Mesenchymal stem cell (in vitro differentiated cells and primary cell): ENCODE results near the gene CALM1.

Source experiments
- DNase-seq: peaks from one replicate; pipeline ENCODE4 v3.0.0-alpha.2; 2013
- H2AFZ ChIP-seq: one replicate; pipeline ENCODE4 v1.6.1; 2013; ENCODE audit warnings: low read depth, mild to moderate bottlenecking, control low read depth, inconsistent platforms, low read length, moderate library complexity
- H2AK5ac ChIP-seq: 2 replicates; pipeline ENCODE4 v1.6.1; 2013; ENCODE audit warnings: low read length, moderate library complexity, mild to moderate bottlenecking, inconsistent platforms; ENCODE audit not compliant: severe bottlenecking
- H2BK120ac ChIP-seq: one replicate; pipeline ENCODE4 v1.6.1; 2013; ENCODE audit warnings: low read depth, mild to moderate bottlenecking, inconsistent platforms, low read length, moderate library complexity
- H2BK12ac ChIP-seq, 2 experiments: one replicate each; pipeline ENCODE4 v1.6.1; 2013; ENCODE audit warnings: inconsistent platforms in 2 of 2, low read length in 2 of 2, mild to moderate bottlenecking in 2 of 2, moderate library complexity in 2 of 2, control low read depth in 1 of 2
- H2BK15ac ChIP-seq: one replicate; pipeline ENCODE4 v1.6.1; 2013; ENCODE audit warnings: mild to moderate bottlenecking, low read depth, inconsistent platforms; ENCODE audit not compliant: poor library complexity, severe bottlenecking
- H2BK5ac ChIP-seq: 2 replicates; pipeline ENCODE4 v1.6.1; 2013; ENCODE audit warnings: low read depth, mild to moderate bottlenecking, low read length, control low read depth, inconsistent platforms; ENCODE audit not compliant: poor library complexity, severe bottlenecking
- H3K14ac ChIP-seq, 2 experiments: one replicate each; pipeline ENCODE4 v1.6.1; 2013; ENCODE audit warnings: inconsistent platforms in 2 of 2, low read length in 2 of 2, control low read depth in 1 of 2, mild to moderate bottlenecking in 1 of 2, moderate library complexity in 1 of 2
- H3K18ac ChIP-seq, 2 experiments: one replicate each; pipeline ENCODE4 v1.6.1; 2013; ENCODE audit warnings: inconsistent platforms in 2 of 2, low read length in 2 of 2, control low read depth in 1 of 2, low read depth in 1 of 2, mild to moderate bottlenecking in 1 of 2
- H3K23ac ChIP-seq, 2 experiments: one replicate each; pipeline ENCODE4 v1.6.1; 2013; ENCODE audit warnings: inconsistent platforms in 2 of 2, low read length in 2 of 2, mild to moderate bottlenecking in 2 of 2, moderate library complexity in 2 of 2, control low read depth in 1 of 2
- H3K27ac ChIP-seq: 2 replicates; pipeline ENCODE4 v1.5.1; 2013; ENCODE audit warnings: mild to moderate bottlenecking, moderate library complexity, low read length, control low read depth, inconsistent platforms; ENCODE audit not compliant: poor library complexity, severe bottlenecking
- H3K27me3 ChIP-seq, 2 experiments: 2 replicates each; pipeline versions ENCODE4 v1.6.1 to v1.7.0; 2013; ENCODE audit warnings: low read length in 2 of 2, mild to moderate bottlenecking in 2 of 2, moderate library complexity in 2 of 2, control low read depth in 1 of 2, inconsistent platforms in 1 of 2; ENCODE audit not compliant: control insufficient read depth in 1 of 2, insufficient read depth in 1 of 2
- H3K36me3 ChIP-seq, 2 experiments: 2 replicates each; pipeline versions ENCODE4 v1.6.1 to v1.7.0; 2013; ENCODE audit warnings: low read length in 2 of 2, control low read depth in 1 of 2, inconsistent platforms in 1 of 2, low read depth in 1 of 2, mild to moderate bottlenecking in 1 of 2; ENCODE audit not compliant: insufficient read depth in 2 of 2, control insufficient read depth in 1 of 2
- H3K4ac ChIP-seq, 2 experiments: one replicate each; pipeline ENCODE4 v1.6.1; 2013; ENCODE audit warnings: inconsistent platforms in 2 of 2, low read length in 2 of 2, mild to moderate bottlenecking in 2 of 2, moderate library complexity in 2 of 2, control low read depth in 1 of 2, low read depth in 1 of 2
- H3K4me1 ChIP-seq: 2 replicates; pipeline ENCODE4 v1.6.1; 2013; ENCODE audit warnings: low read depth, low read length, control low read depth; ENCODE audit not compliant: control insufficient read depth, insufficient read depth
- H3K4me2 ChIP-seq: 2 replicates; pipeline ENCODE4 v1.6.1; 2013; ENCODE audit warnings: low read length, mild to moderate bottlenecking, inconsistent platforms; ENCODE audit not compliant: poor library complexity, severe bottlenecking
- H3K4me3 ChIP-seq, 2 experiments: 2 replicates each; pipeline versions ENCODE4 v1.5.1 to v1.7.0; 2013; ENCODE audit warnings: low read length in 2 of 2, mild to moderate bottlenecking in 2 of 2, control low read depth in 1 of 2, low read depth in 1 of 2; ENCODE audit not compliant: insufficient read depth in 1 of 2
- H3K79me1 ChIP-seq: replicated peaks from 2 replicates; pipeline ENCODE4 v1.6.1; 2013; ENCODE audit warnings: mild to moderate bottlenecking, control low read depth, low read length, inconsistent platforms; ENCODE audit not compliant: poor library complexity, severe bottlenecking
- H3K9ac ChIP-seq: 2 replicates; pipeline ENCODE4 v1.7.0; 2013; ENCODE audit warnings: mild to moderate bottlenecking, low read length, moderate library complexity
- H3K9me3 ChIP-seq: 2 replicates; pipeline ENCODE4 v1.7.0; 2013; ENCODE audit warnings: mild to moderate bottlenecking, low read length; ENCODE audit not compliant: control insufficient read depth
- H4K8ac ChIP-seq: one replicate; pipeline ENCODE4 v1.6.1; 2013; ENCODE audit warnings: inconsistent platforms, mild to moderate bottlenecking, low read length, moderate library complexity
- H4K91ac ChIP-seq: one replicate; pipeline ENCODE4 v1.6.1; 2013; ENCODE audit warnings: mild to moderate bottlenecking, low read length, inconsistent platforms
- WGBS: methylation state at CpG from one replicate; pipeline ENCODE4 v1.1.7; 2013; ENCODE audit warnings: mixed read lengths; 5-methylcytosine and 5-hydroxymethylcytosine counted together

CALM1 gene

DNA sequence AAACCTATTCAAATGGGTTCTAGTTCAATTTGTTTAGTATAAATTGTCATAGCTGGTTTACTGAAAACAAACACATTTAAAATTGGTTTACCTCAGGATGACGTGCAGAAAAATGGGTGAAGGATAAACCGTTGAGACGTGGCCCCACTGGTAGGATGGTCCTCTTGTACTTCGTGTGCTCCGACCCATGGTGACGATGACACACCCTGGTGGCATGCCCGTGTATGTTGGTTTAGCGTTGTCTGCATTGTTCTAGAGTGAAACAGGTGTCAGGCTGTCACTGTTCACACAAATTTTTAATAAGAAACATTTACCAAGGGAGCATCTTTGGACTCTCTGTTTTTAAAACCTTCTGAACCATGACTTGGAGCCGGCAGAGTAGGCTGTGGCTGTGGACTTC lies 8.3 kb downstream of the CALM1 start:
- Histone ChIP-seq H3K79me1 (peaks cover 25% of the 10 kb centered on the region), H4K91ac (no peak overlapping the region), H2BK5ac (no peak overlapping the region), H4K8ac (no peak overlapping the region), H2BK15ac (no peak overlapping the region), H3K4me2 (no peak overlapping the region), H3K18ac (no peak overlapping the region), H2BK12ac (no peak overlapping the region), H3K9me3 (no peaks in the 10 kb centered on the region), H3K27me3 (no peaks in the 10 kb centered on the region), H2AFZ (no peak overlapping the region), H3K4me3 (no peak overlapping the region), H3K4ac (no peak overlapping the region), H3K4me1 (peaks cover 8% of the 10 kb centered on the region), H2BK120ac (no peak overlapping the region), H3K9ac (no peak overlapping the region), H2AK5ac (no peak overlapping the region), H3K27ac (no peak overlapping the region), H3K23ac (no peak overlapping the region), H3K36me3 (peaks cover 27 to 80% of the 10 kb centered on the region in 2 experiments), H3K14ac (no peak overlapping the region)
- 92% methylated on average over 9 of the region's 9 CpGs for WGBS
- no peak for DNase-seq

DNA sequence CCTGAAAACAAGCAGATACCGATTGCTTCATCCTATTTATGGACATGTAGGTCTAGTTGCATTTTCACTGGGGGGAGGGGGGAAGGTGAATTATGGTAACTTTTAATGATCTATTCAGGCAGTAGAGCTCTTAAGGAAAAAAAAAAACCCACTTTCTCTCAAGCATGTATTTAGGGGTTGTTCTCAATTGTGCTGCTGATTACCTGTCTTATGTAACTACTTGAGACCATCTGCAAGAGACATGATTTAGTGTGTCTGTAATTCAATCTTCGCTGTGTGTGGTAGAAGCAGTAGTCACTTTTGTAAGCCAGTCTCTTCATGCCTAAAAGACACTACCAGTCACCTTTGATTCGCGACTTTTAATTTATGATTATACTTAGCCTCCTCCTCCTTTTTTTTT lies 8.9 kb downstream of the CALM1 start:
- H3K4me2 ChIP-seq, result no peak overlapping the region
- H3K27me3 ChIP-seq, result no peaks in the 10 kb centered on the region
- H4K8ac ChIP-seq, result no peak overlapping the region
- no peak overlapping the region for H3K14ac ChIP-seq
- H3K23ac ChIP-seq, result no peak overlapping the region
- H3K27ac ChIP-seq, result no peak overlapping the region
- H3K9ac ChIP-seq, result no peak overlapping the region
- no peak overlapping the region for H2BK15ac ChIP-seq
- no peak overlapping the region for H3K18ac ChIP-seq
- H4K91ac ChIP-seq, result no peak overlapping the region
- WGBS, result 95% methylated on average over 3 of the region's 4 CpGs
- no peak overlapping the region for H2AFZ ChIP-seq
- H2AK5ac ChIP-seq, result no peak overlapping the region
- no peak overlapping the region for H2BK120ac ChIP-seq
- peaks cover 27 to 75% of the 10 kb centered on the region in 2 experiments for H3K36me3 ChIP-seq
- no peak overlapping the region for H2BK12ac ChIP-seq
- H3K4me3 ChIP-seq, result no peak overlapping the region
- H2BK5ac ChIP-seq, result no peak overlapping the region
- no peak for DNase-seq
- H3K4me1 ChIP-seq, result peaks cover 8% of the 10 kb centered on the region
- no peaks in the 10 kb centered on the region for H3K9me3 ChIP-seq
- no peak overlapping the region for H3K4ac ChIP-seq
- peaks cover 24% of the 10 kb centered on the region for H3K79me1 ChIP-seq

DNA sequence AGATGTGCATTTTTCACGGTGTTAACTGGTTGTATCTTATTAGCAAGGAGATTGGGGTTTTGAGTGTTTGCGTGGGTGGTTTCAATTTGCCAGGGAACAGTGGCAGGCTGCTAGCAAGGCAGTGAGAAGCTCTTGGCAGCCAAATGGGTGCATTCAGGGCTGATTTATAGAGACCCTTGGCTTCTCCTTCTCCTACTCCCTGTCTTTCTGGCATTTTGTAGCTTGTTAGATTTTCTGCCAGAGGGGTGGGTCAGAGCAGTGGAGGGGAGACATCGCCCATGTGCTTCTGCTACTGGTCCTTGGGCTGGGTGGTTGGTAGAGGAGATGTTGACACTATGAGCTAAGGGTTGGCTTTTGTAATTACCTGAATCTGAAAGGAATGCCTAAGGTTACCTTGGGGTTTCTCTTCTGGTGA lies 9.6 kb downstream of the CALM1 start:
- no peak for DNase-seq
- Histone ChIP-seq H2BK120ac (no peak overlapping the region), H2AK5ac (no peak overlapping the region), H3K4me2 (no peak overlapping the region), H3K27ac (no peak overlapping the region), H2AFZ (no peak overlapping the region), H3K27me3 (no peaks in the 10 kb centered on the region), H3K18ac (no peak overlapping the region), H3K14ac (no peak overlapping the region), H2BK12ac (no peak overlapping the region), H2BK15ac (no peak overlapping the region), H4K91ac (no peak overlapping the region), H3K36me3 (peaks cover 21 to 68% of the 10 kb centered on the region in 2 experiments), H3K4me3 (no peak overlapping the region), H2BK5ac (no peak overlapping the region), H3K23ac (no peak overlapping the region), H3K9me3 (no peaks in the 10 kb centered on the region), H3K4me1 (peaks cover 8% of the 10 kb centered on the region), H3K9ac (no peak overlapping the region), H4K8ac (no peak overlapping the region), H3K79me1 (peaks cover 17% of the 10 kb centered on the region), H3K4ac (no peak overlapping the region)
- WGBS, result 100% methylated on average over 3 of the region's 3 CpGs

DNA sequence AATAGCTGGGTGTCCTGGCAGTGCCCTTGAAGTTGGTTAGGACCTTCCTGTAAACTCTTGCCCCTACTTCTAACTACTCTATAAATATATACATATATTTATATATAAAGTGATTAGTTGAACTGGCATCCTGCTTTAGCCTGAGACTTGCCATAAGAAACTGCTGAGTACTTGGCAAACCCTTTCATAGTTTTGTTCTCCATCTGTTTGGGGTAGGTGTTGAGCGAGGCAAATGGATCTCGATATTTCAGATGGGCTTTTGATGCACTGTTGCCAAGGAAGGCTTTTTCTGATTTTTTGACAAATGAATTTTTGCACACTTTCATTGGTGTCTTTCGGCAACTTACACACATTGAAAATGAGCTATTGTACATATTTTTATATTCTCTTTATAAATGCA lies 10.4 kb downstream of the CALM1 start:
- Histone ChIP-seq H4K91ac (no peak overlapping the region), H3K9me3 (no peaks in the 10 kb centered on the region), H3K14ac (no peak overlapping the region), H3K4me3 (no peak overlapping the region), H4K8ac (no peak overlapping the region), H3K79me1 (peaks cover 12% of the 10 kb centered on the region), H2BK15ac (no peak overlapping the region), H2AK5ac (no peak overlapping the region), H3K23ac (no peak overlapping the region), H2BK5ac (no peak overlapping the region), H3K18ac (no peak overlapping the region), H3K27ac (no peak overlapping the region), H3K4me2 (no peak overlapping the region), H2AFZ (no peak overlapping the region), H2BK120ac (no peak overlapping the region), H3K9ac (no peak overlapping the region), H3K4ac (no peak overlapping the region), H3K36me3 (peaks cover 13 to 60% of the 10 kb centered on the region in 2 experiments), H2BK12ac (no peak overlapping the region), H3K27me3 (no peaks in the 10 kb centered on the region), H3K4me1 (peaks cover 8% of the 10 kb centered on the region)
- 100% methylated on average over 2 of the region's 3 CpGs for WGBS
- DNase-seq, result no peak
